Astrocyte of the cerebellum (primary cell): ENCODE results near the gene ABHD1.

Source experiments
- DNase-seq: peaks from one replicate; pipeline ENCODE4 v3.0.0-alpha.2; 2011; ENCODE audit warnings: low read depth
- H3K4me3 ChIP-seq: 2 replicates; pipeline ENCODE4 v1.5.1; 2011; ENCODE audit warnings: mild to moderate bottlenecking, low read depth, low read length, moderate library complexity
- CTCF ChIP-seq: IDR thresholded peaks from 2 replicates; pipeline ENCODE4 v1.5.1; 2012; ENCODE audit warnings: low read length, low read depth, moderate library complexity, mild to moderate bottlenecking; ENCODE audit errors: missing control alignments
- in situ Hi-C: cut with HindIII; loops from 2 replicates; pipeline ENCODE4 v1.10.0; 2017; ENCODE audit warnings: low sequenced_read_pairs

ABHD1 gene

GRCh38 chr2:27139310-27139709 is 15.7 kb downstream of the ABHD1 start, which contains the start of gene PRR30:
Gene PRR30, minus strand, starts transcription at chr2:27139410. Its CDS starts 1,081 bp downstream, at chr2:27138329.
- no peak within 1 kb of the TSS for H3K4me3 ChIP-seq
- TF ChIP-seq CTCF, result no peak
- in situ Hi-C loops, result no loop called here
- no peak for DNase-seq

- TF ChIP-seq CTCF, result no peak
- in situ Hi-C loops, result no loop called here
- H3K4me3 ChIP-seq, result no peak overlapping the region
Measured at GRCh38 chr2:27143285-27143684, 19.7 kb downstream of the ABHD1 start.

GRCh38 chr2:27145682-27146081 is 22.1 kb downstream of the ABHD1 start:
- no peak overlapping the region for H3K4me3 ChIP-seq
- no peak for TF ChIP-seq CTCF
- in situ Hi-C loops, result no loop called here
- no peak for DNase-seq

More at GRCh38 chr2:27143285-27143684, 19.7 kb downstream of the ABHD1 start:
- no peak for DNase-seq

GRCh38 chr2:27147935-27148334 is 24.3 kb downstream of the ABHD1 start:
- no peak for DNase-seq
- TF ChIP-seq CTCF, result no peak
- in situ Hi-C loops, result no loop called here
- H3K4me3 ChIP-seq, result no peak overlapping the region

GRCh38 chr2:27148801-27149439 is 25.3 kb downstream of the ABHD1 start, which contains the start of gene TCF23:
Gene TCF23, plus strand, starts transcription at chr2:27149004. Its CDS starts 130 bp downstream, at chr2:27149134.
- no peak for TF ChIP-seq CTCF
- in situ Hi-C loops, result no loop called here
- H3K4me3 ChIP-seq, result no peak within 1 kb of the TSS
- DNase-seq, result no peak

GRCh38 chr2:27149570-27150405 is 26.2 kb downstream of the ABHD1 start:
- no peak for DNase-seq
- TF ChIP-seq CTCF, result no peak
- in situ Hi-C loops, result no loop called here
- no peak overlapping the region for H3K4me3 ChIP-seq
